Retinal pigment epithelial cell (primary cell): ENCODE results near the gene BSND.

Source experiments
- DNase-seq: peaks from one replicate; pipeline ENCODE4 v3.0.0-alpha.2; 2010; ENCODE audit warnings: low read depth
- H3K4me3 ChIP-seq: 2 replicates; pipeline ENCODE4 v1.5.1; 2011; ENCODE audit warnings: mild to moderate bottlenecking, low read length, control low read depth, moderate library complexity
- TF ChIP-seq, protein P1 (sequence below): conservative IDR thresholded peaks from 2 replicates; pipeline ENCODE4 v1.5.1; 2011; ENCODE audit warnings: low read depth, low read length, control low read depth, inconsistent platforms

The BSND gene

DNA sequence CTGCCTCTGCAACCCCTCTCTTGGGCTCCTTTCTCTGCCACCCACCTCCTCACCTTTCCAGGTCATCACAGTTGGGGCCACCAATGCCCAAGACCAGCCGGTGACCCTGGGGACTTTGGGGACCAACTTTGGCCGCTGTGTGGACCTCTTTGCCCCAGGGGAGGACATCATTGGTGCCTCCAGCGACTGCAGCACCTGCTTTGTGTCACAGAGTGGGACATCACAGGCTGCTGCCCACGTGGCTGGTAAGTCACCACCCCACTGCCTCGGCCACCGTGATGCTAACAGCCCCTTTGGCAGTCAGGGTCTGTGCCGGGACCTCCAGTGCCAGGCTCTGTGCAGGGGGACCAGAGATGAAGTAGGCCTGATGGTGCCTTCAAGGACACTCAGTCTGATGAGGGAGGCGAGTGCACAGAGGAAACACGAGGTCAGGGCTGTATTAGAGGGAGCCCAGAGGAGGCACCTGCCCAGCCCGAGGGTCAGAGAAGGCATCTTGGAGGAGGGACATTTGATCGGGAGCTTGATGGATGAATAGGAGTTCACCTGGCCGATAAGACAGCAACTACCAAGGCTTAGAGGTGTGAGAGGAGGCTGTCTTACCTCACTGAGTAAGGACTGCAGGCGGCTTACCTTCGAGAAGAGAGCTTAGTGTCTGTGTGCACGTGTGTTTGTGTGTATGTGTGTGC lies 58.7 kb downstream of the BSND start:
- TF ChIP-seq, protein P1, sequence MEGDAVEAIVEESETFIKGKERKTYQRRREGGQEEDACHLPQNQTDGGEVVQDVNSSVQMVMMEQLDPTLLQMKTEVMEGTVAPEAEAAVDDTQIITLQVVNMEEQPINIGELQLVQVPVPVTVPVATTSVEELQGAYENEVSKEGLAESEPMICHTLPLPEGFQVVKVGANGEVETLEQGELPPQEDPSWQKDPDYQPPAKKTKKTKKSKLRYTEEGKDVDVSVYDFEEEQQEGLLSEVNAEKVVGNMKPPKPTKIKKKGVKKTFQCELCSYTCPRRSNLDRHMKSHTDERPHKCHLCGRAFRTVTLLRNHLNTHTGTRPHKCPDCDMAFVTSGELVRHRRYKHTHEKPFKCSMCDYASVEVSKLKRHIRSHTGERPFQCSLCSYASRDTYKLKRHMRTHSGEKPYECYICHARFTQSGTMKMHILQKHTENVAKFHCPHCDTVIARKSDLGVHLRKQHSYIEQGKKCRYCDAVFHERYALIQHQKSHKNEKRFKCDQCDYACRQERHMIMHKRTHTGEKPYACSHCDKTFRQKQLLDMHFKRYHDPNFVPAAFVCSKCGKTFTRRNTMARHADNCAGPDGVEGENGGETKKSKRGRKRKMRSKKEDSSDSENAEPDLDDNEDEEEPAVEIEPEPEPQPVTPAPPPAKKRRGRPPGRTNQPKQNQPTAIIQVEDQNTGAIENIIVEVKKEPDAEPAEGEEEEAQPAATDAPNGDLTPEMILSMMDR = no peak
- no peak overlapping the region for H3K4me3 ChIP-seq
- DNase-seq = no peak

DNA sequence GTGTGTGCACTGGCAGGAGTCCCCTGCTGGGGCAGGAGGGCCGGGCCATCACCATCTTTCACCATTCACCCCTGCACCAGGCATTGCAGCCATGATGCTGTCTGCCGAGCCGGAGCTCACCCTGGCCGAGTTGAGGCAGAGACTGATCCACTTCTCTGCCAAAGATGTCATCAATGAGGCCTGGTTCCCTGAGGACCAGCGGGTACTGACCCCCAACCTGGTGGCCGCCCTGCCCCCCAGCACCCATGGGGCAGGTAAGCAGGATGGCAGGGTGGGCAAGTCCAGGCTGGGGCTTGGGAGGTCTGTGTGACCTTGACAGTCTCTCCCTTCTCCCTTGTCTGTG lies 59.2 kb downstream of the BSND start:
- TF ChIP-seq, protein P1 = no peak
- DNase-seq = no peak
- H3K4me3 ChIP-seq = no peak overlapping the region

DNA sequence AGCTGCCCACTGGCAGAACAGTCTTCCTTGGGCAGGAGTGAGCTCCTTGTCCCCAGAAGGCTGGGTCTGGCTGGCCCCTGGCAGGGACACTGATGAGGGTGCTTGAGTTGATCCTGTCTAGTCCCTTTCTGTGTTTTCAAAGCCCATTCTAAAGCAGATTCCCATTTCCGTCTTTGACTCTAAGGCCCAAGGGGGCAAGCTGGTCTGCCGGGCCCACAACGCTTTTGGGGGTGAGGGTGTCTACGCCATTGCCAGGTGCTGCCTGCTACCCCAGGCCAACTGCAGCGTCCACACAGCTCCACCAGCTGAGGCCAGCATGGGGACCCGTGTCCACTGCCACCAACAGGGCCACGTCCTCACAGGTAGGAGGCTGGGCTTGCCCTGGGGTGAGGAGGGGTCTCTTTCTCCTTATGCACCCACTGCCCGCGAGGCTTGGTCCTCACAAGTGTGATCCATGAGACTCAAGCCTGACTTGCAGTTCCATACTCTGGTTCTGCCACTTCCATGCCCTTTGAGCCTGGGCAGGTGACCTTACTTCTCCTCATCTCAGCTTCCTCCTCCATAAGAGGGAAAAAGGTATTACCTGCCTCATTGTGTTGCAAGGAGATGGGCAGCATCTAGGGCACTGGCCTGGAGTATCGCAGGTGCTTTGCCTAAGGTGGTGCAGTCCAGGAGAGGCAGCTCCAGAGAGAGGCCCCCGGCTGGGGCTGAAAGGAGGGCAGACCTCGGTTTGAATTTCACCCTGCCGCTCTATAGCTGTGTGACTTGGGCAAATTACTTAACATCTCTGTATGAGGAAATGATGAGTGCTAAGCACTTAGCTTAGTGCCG lies 60.8 kb downstream of the BSND start:
- no peak overlapping the region for H3K4me3 ChIP-seq
- TF ChIP-seq, protein P1 = no peak
- no peak for DNase-seq

DNA sequence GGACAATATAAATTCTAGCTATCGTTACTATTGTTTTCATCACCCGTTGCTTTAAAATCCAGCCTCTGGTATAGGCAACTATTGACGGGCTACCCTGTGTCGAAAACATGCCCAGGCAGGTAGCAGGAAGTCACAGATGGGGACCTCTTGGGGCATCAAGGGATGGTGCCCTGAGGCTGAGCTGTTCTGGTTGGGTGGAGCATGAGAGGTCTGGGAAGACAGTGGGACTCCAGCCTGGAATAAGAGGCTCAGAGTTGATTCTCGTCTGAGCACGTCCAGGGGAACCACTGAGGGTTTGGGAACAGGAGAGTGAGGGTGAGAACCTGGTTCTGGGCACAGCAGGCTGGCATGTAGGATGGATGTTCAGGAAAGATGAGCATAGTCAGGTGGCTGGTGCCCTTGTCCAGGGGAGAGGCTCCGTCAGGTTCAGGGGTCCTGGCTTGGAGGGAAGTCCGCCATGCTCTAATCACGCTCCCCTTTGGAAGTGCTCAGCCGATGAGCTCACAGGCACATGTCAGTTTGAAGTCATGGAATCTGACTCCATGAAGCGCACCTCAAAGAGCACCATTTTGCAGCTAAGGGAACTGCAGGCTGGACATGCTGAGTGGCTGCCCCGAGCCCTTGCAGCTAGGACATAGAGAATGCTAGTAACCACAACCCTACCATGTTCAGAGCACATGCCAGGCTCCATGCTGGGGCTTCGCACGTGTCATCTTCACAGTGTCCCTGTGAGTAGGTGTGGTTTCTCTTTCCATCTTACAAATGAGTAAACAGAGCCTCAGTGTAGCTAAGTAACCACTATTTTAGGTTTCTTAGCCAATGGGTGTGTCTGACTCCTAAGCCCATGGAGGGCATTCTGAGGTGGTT lies 61.6 kb downstream of the BSND start:
- TF ChIP-seq, protein P1 = no peak
- H3K4me3 ChIP-seq = no peak overlapping the region
- no peak for DNase-seq

DNA sequence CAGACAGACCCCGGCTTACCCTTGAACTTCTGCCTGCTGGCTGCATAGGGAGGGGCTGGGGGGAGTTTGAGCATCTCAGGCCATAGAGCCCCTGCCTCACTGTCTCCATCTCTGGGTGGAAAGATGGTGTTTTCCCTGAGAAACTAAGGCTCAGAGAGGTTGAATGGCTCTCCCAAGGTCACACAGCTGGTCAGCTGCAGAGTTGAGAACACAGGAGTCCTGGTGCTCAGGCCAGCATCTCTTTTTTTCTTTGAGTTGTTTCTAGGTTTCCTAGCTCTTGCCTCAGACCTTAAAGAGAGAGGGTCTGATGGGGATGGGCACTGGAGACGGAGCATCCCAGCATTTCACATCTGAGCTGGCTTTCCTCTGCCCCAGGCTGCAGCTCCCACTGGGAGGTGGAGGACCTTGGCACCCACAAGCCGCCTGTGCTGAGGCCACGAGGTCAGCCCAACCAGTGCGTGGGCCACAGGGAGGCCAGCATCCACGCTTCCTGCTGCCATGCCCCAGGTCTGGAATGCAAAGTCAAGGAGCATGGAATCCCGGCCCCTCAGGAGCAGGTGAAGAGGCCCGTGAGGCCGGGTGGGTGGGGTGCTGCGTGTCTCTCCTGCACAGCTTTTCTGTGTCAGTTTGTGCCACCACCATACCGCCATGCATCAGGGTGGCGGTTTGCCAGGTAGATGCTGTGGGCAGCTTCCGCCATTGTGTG lies 62.4 kb downstream of the BSND start:
- no peak overlapping the region for H3K4me3 ChIP-seq
- TF ChIP-seq, protein P1 = no peak
- DNase-seq = no peak
